GM12878 (cell line): ENCODE results near the gene SMTNL2. TPM values are rescaled to one million over a fixed set of nuclear protein-coding genes. Genes with fewer than 3 reads are reported as not detected.

Experiments used
- ATAC-seq: fragments of 200-7000 bp; cut with Tn5 transposase; 3 replicates; pipeline ENCODE4 v1.9.1; 2020; ENCODE audit warnings: mild to moderate bottlenecking, moderate library complexity
- BruUV-seq: library from RNA; stranded (reverse); fragments of 400-500 nt; replicated peaks from 2 replicates; lab custom pipeline; 2021; lab: Mats Ljungman, UMichigan
- CTCF ChIA-PET: fragments of 300-600 bp; sonication (Branson Sonifier 250); formaldehyde crosslinking; extraction: SDS; loops from one replicate; lab custom pipeline; 2021; ENCODE audit warnings: inconsistent platforms; lab: Yijun Ruan, JAX
- POLR2A ChIA-PET: fragments of 350-600 bp; formaldehyde crosslinking; extraction: SDS; loops from one replicate; lab custom pipeline; 2021; ENCODE audit warnings: inconsistent platforms; lab: Charles Lee
- RAD21 ChIA-PET: fragments of 300-600 bp; sonication (Branson Sonifier 250); formaldehyde crosslinking; loops from one replicate; lab custom pipeline; 2023; ENCODE audit warnings: antibody characterized with exemption; ENCODE audit not compliant: unreplicated experiment; lab: Charles Lee
- SMC1A ChIA-PET: fragments of 300-600 bp; sonication (Branson Sonifier 250); formaldehyde crosslinking; loops from one replicate; lab custom pipeline; 2023; ENCODE audit not compliant: unreplicated experiment, uncharacterized antibody; lab: Charles Lee
- DNase-seq: peaks from one replicate; pipeline ENCODE4 v3.0.0-alpha.2; 2011; ENCODE audit warnings: low read depth, low spot score
- FAIRE-seq: peaks from 3 replicates; lab custom pipeline; 2011; peaks lifted over from hg19 to GRCh38; lab: Jason Lieb, UNC
- H2AFZ ChIP-seq: 2 replicates; pipeline ENCODE4 v1.6.0; 2011; ENCODE audit warnings: low read depth, low read length, control low read depth; ENCODE audit not compliant: control insufficient read depth
- H3K27ac ChIP-seq: 2 replicates; pipeline ENCODE4 v1.5.1; 2011; ENCODE audit warnings: control low read depth; ENCODE audit not compliant: control insufficient read depth, insufficient read depth
- H3K27me3 ChIP-seq, 2 experiments: replicated peaks in 1 of 2; 2 replicates each; pipeline versions ENCODE4 v1.6.0 to v1.6.1; 2011; ENCODE audit warnings: low read length in 1 of 2; ENCODE audit not compliant: control insufficient read depth in 2 of 2, insufficient read depth in 2 of 2
- H3K36me3 ChIP-seq, 2 experiments: 2 replicates each; pipeline ENCODE4 v1.5.1; 2011; ENCODE audit warnings: low read length in 1 of 2; ENCODE audit not compliant: control insufficient read depth in 2 of 2, insufficient read depth in 2 of 2
- H3K4me1 ChIP-seq: 2 replicates; pipeline ENCODE4 v1.6.1; 2011; ENCODE audit warnings: mild to moderate bottlenecking, low read length, moderate library complexity, mixed read lengths; ENCODE audit not compliant: control insufficient read depth, insufficient read depth
- H3K4me2 ChIP-seq: 2 replicates; pipeline ENCODE4 v1.6.0; 2011; ENCODE audit warnings: control low read depth; ENCODE audit not compliant: control insufficient read depth, insufficient read depth
- H3K4me3 ChIP-seq: fragments of 200-600 bp; sonication (generic); 2 replicates; pipeline ENCODE4 v1.5.1; 2016
- H3K79me2 ChIP-seq: 2 replicates; pipeline ENCODE4 v1.6.0; 2011; ENCODE audit warnings: low read length; ENCODE audit not compliant: control insufficient read depth, insufficient read depth
- H3K9ac ChIP-seq: 2 replicates; pipeline ENCODE4 v1.8.0; 2011; ENCODE audit warnings: low read length, control low read depth, mixed read lengths; ENCODE audit not compliant: control insufficient read depth, insufficient read depth
- H3K9me3 ChIP-seq: replicated peaks from 3 replicates; pipeline ENCODE4 v1.5.1; 2011; ENCODE audit warnings: mild to moderate bottlenecking, low read length; ENCODE audit not compliant: control insufficient read depth, insufficient read depth
- H4K20me1 ChIP-seq: 2 replicates; pipeline ENCODE4 v1.6.0; 2011; ENCODE audit not compliant: control insufficient read depth, insufficient read depth
- ATF2 ChIP-seq: IDR thresholded peaks from 2 replicates; pipeline ENCODE4 v1.6.1; 2012; ENCODE audit warnings: low read length, inconsistent platforms
- CHD1 ChIP-seq: IDR thresholded peaks from 2 replicates; pipeline ENCODE4 v1.6.1; 2012; ENCODE audit warnings: low read depth, low read length, improper control_type of control experiment
- CHD2 ChIP-seq: IDR thresholded peaks from 2 replicates; pipeline ENCODE4 v1.6.1; 2011; ENCODE audit warnings: low read depth, low read length, improper control_type of control experiment, borderline replicate concordance
- DPF2 ChIP-seq: fragments of 450-650 bp; IDR thresholded peaks from 2 replicates; pipeline ENCODE4 v1.6.1; 2017; ENCODE audit warnings: mild to moderate bottlenecking
- E2F8 ChIP-seq: fragments of 450-650 bp; IDR thresholded peaks from 2 replicates; pipeline ENCODE4 v1.6.1; 2018; ENCODE audit warnings: mild to moderate bottlenecking, low read depth, moderate library complexity; ENCODE audit not compliant: partially characterized antibody
- KAT2A ChIP-seq: conservative IDR thresholded peaks from 2 replicates; pipeline ENCODE4 v1.6.1; 2011; ENCODE audit warnings: low read depth, low read length; ENCODE audit not compliant: control insufficient read depth
- LARP7 ChIP-seq: fragments of 450-650 bp; IDR thresholded peaks from 2 replicates; pipeline ENCODE4 v1.6.1; 2017; ENCODE audit warnings: mild to moderate bottlenecking
- NFIC ChIP-seq: IDR thresholded peaks from 2 replicates; pipeline ENCODE4 v1.6.1; 2012; ENCODE audit warnings: low read depth, mild to moderate bottlenecking, inconsistent platforms, low read length, moderate library complexity
- NR2C2 ChIP-seq: IDR thresholded peaks from 2 replicates; pipeline ENCODE4 v1.6.1; 2011; ENCODE audit warnings: borderline replicate concordance, low read depth; ENCODE audit not compliant: control insufficient read depth, insufficient read length
- POU2F2 ChIP-seq: IDR thresholded peaks from 3 replicates; pipeline ENCODE4 v1.6.1; 2011; ENCODE audit warnings: low read depth, mild to moderate bottlenecking, low read length, borderline replicate concordance
- ZBED1 ChIP-seq: IDR thresholded peaks from 2 replicates; pipeline ENCODE4 v1.6.1; 2016; ENCODE audit warnings: borderline replicate concordance
- WGBS: methylation state at CpG from one replicate; pipeline ENCODE4 v1.1.6; 2016; ENCODE audit warnings: low lambda C conversion rate; ENCODE audit not compliant: insufficient replicate concordance, insufficient coverage; ENCODE audit errors: missing lambda C conversion rate; 5-methylcytosine and 5-hydroxymethylcytosine counted together
- in situ Hi-C: fragments of 300-500 bp; cut with MboI; formaldehyde crosslinking; loops from 9 replicates; pipeline ENCODE4 v1.14.3; 2018; ENCODE audit warnings: mixed read lengths
- intact Hi-C: fragments of 100-400 bp; cut with micrococcal nuclease; formaldehyde crosslinking; loops from one replicate; pipeline ENCODE4 v1.14.2; 2022; ENCODE audit not compliant: unreplicated experiment
- polyA plus RNA-seq, 11 experiments: library from polyadenylated mRNA; depleted of rRNA in 4 of 11; unstranded in 6 of 11; stranded (reverse) in 5 of 11; fragments of >200 nt; fragmentation: Nextera tagmentation in 4 of 11; fragmentation: Illumina TruSeq in 1 of 11; extraction: Ambion mirVana in 4 of 11; extraction: Trizol in 1 of 11; gene quantifications; 1 replicate in 1 of 11; 2 replicates in 10 of 11; pipeline versions ENCODE4 v1.2.1 to v1.2.3, GENCODE V29; 2011 to 2016; ENCODE audit warnings: inconsistent platforms in 2 of 11, missing spikeins in 2 of 11, low read depth in 1 of 11
- total RNA-seq, 4 experiments: library from RNA; depleted of rRNA in 3 of 4; stranded (reverse); fragments of >200 nt in 3 of 4; fragmentation: Illumina TruSeq in 1 of 4; extraction: Trizol in 1 of 4; gene quantifications; 2 replicates each; pipeline versions ENCODE4 v1.2.1 to v1.2.3, GENCODE V29; 2013 to 2021
- TF ChIP-seq, protein P1 (sequence below): fragments of 450-650 bp; IDR thresholded peaks from 2 replicates; pipeline ENCODE4 v1.6.1; 2018; ENCODE audit warnings: borderline replicate concordance, mild to moderate bottlenecking; ENCODE audit not compliant: partially characterized antibody

Gene SMTNL2
- total and polyA plus RNA-seq, 10 of the 15 experiments (the other 5 are each of a cell fraction or from before 2014, with no cell fraction given) = not detected

DNA sequence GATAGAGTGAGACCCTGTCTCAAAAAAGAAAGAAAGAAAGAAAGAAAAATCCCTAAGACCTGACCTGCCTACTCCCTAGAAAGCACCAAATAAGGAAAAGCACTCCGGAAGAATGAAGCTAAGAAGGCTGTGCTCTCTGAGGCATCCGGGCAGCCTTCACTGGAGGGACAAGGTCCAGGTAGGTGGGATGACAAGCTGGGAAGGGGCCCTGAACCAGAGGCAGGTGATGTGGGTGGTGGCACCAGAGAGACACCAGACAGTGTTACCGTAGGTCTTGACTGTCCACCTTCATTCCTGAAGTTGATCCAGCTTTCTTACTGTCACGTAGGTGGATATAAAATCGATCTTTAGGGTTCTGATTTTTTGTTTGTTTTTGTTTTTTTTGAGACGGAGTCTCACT is 26.3 kb downstream of the SMTNL2 start:
- TF ChIP-seq CHD2 (no peak), NFIC (no peak), NR2C2 (no peak), ATF2 (no peak), POU2F2 (no peak), KAT2A (no peak), E2F8 (no peak), DPF2 (no peak), ZBED1 (no peak), LARP7 (no peak), CHD1 (no peak)
- TF ChIP-seq, protein P1, sequence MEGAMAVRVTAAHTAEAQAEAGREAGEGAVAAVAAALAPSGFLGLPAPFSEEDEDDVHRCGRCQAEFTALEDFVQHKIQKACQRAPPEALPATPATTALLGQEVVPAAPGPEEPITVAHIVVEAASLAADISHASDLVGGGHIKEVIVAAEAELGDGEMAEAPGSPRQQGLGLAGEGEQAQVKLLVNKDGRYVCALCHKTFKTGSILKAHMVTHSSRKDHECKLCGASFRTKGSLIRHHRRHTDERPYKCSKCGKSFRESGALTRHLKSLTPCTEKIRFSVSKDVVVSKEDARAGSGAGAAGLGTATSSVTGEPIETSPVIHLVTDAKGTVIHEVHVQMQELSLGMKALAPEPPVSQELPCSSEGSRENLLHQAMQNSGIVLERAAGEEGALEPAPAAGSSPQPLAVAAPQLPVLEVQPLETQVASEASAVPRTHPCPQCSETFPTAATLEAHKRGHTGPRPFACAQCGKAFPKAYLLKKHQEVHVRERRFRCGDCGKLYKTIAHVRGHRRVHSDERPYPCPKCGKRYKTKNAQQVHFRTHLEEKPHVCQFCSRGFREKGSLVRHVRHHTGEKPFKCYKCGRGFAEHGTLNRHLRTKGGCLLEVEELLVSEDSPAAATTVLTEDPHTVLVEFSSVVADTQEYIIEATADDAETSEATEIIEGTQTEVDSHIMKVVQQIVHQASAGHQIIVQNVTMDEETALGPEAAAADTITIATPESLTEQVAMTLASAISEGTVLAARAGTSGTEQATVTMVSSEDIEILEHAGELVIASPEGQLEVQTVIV = no peak
- ChIA-PET SMC1A (interaction anchor here (1.0 kb wide), 1 partner anchor 16 kb away, joined by 4 read pairs; no protein-coding TSS in a partner anchor), CTCF (interaction anchor here (1.1 kb wide), 1 partner anchor 49 kb away, joined by 3 read pairs; no protein-coding TSS in a partner anchor), RAD21 (no interaction called here), POLR2A (no interaction called here)
- in situ Hi-C loops = no loop called here
- H3K79me2 ChIP-seq = no peaks in the 10 kb centered on the region
- DNase-seq (no peak), FAIRE-seq (no peak), ATAC-seq (no peak)
- no peak overlapping the region for H3K9ac ChIP-seq
- H4K20me1 ChIP-seq = no peaks in the 10 kb centered on the region
- no peak overlapping the region for H3K27ac ChIP-seq
- 41% methylated on average over 6 of the region's 6 CpGs for WGBS
- H3K4me1 ChIP-seq = no peaks in the 10 kb centered on the region
- no peaks in the 10 kb centered on the region for H3K36me3 ChIP-seq
- H3K27me3 ChIP-seq = peaks cover 0 to 3% of the 10 kb centered on the region in 2 experiments; a peak in 2 of 4 replicates
- H3K9me3 ChIP-seq = no peaks in the 10 kb centered on the region
- intact Hi-C loops = no loop called here
- H3K4me3 ChIP-seq = no peak overlapping the region
- H2AFZ ChIP-seq = no peak overlapping the region
- H3K4me2 ChIP-seq = no peak overlapping the region
- no TSS peak for BruUV-seq
